Measurements from ENCODE around the gene L2HGDH.

DNA sequence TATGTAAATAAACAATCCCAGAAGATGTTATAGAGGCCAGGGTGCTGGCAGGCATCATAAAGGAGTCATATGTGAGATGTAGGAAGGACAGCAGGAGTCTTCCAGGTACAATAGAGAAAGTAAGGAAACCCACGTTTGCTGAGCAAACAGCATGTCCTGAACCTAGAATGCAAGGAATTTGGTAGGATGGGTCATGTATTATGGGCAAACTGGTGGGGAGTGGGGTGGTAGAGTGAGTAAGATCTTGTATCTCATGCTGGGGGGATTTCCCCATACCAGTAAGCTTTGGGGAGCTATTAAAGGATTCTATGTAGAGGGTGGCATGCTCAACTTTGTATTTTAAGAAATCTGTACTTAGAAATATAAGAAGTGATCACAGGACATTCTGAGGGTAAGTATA lies 43.7 kb upstream of the L2HGDH start:
- TF ChIP-seq ZC3H4 (CRISPR knock-in tag; IDR thresholded peaks at IDR 0.05; ENCODE audit: borderline replicate concordance) (no peak), MAFG (tag; conservative IDR thresholded peaks at IDR 0.05) (no peak), CBFA2T3 (IDR thresholded peaks at IDR 0.05) (no peak), U2AF2 (optimal IDR thresholded peaks at IDR 0.05; ENCODE audit: low read depth, low read length) (no peak), E4F1 (CRISPR knock-in tag; IDR thresholded peaks at IDR 0.05; ENCODE audit: borderline replicate concordance) (no peak), ZNF644 (tag; IDR thresholded peaks at IDR 0.05; ENCODE audit: low read depth) (no peak), TARDBP (IDR thresholded peaks at IDR 0.05) (no peak), SMC3 (conservative IDR thresholded peaks at IDR 0.05; ENCODE audit: insufficient read depth, low read depth, low read length) (no peak), MAFK (IDR thresholded peaks at IDR 0.05; ENCODE audit: low read length) (no peak), TSC22D4 (tag; IDR thresholded peaks at IDR 0.05) (no peak), TBL1XR1 (IDR thresholded peaks at IDR 0.05; ENCODE audit: low read length in 2 of 2) (no peak)
- TF ChIP-seq, protein P1, sequence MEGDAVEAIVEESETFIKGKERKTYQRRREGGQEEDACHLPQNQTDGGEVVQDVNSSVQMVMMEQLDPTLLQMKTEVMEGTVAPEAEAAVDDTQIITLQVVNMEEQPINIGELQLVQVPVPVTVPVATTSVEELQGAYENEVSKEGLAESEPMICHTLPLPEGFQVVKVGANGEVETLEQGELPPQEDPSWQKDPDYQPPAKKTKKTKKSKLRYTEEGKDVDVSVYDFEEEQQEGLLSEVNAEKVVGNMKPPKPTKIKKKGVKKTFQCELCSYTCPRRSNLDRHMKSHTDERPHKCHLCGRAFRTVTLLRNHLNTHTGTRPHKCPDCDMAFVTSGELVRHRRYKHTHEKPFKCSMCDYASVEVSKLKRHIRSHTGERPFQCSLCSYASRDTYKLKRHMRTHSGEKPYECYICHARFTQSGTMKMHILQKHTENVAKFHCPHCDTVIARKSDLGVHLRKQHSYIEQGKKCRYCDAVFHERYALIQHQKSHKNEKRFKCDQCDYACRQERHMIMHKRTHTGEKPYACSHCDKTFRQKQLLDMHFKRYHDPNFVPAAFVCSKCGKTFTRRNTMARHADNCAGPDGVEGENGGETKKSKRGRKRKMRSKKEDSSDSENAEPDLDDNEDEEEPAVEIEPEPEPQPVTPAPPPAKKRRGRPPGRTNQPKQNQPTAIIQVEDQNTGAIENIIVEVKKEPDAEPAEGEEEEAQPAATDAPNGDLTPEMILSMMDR (IDR thresholded peaks at IDR 0.05 in 2 of 3, conservative IDR thresholded peaks at IDR 0.05 in 1 of 3; ENCODE audit: insufficient read depth in 2 of 3, low read depth in 1 of 3, low read length in 3 of 3), result no peak
- TF ChIP-seq, protein P2, sequence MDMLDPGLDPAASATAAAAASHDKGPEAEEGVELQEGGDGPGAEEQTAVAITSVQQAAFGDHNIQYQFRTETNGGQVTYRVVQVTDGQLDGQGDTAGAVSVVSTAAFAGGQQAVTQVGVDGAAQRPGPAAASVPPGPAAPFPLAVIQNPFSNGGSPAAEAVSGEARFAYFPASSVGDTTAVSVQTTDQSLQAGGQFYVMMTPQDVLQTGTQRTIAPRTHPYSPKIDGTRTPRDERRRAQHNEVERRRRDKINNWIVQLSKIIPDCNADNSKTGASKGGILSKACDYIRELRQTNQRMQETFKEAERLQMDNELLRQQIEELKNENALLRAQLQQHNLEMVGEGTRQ (CRISPR knock-in tag; IDR thresholded peaks at IDR 0.05), result no peak
